Activated CD8-positive, alpha-beta T cell treated with anti-CD3 and anti-CD28 coated beads, Interleukin-2, amount 10 ng/mL, durations not matched to agents 7 days and 5 days (primary cell): ENCODE measurements around the gene MORF4L1. TPM values are rescaled to one million over a fixed set of nuclear protein-coding genes. Genes with fewer than 3 reads are reported as not detected.
"Not testable (repeated sequence)": the region's sequence is repeated elsewhere in the genome, so short reads cannot be mapped to it uniquely, and the experiment has no call there.

Experiments used
- ATAC-seq: fragments of 150-1000 bp; cut with Tn5 transposase; one replicate; pipeline ENCODE4 v1.10.0; 2021; ENCODE audit warnings: moderate library complexity
- CTCF ChIA-PET: fragments of 350-600 bp; sonication (Branson Sonifier 250); formaldehyde crosslinking; loops from one replicate; lab custom pipeline; 2021; ENCODE audit warnings: antibody characterized with exemption; lab: Charles Lee
- POLR2A ChIA-PET: fragments of 350-600 bp; sonication (Branson Sonifier 250); formaldehyde crosslinking; loops from one replicate; lab custom pipeline; 2021; ENCODE audit warnings: antibody characterized with exemption; lab: Charles Lee
- DNase-seq: peaks from one replicate; pipeline ENCODE4 v3.0.0-alpha.2; 2020
- H3K27ac Mint-ChIP-seq: one replicate; pipeline ENCODE4 v1.8.0; 2021; ENCODE audit warnings: mild to moderate bottlenecking, mixed read lengths
- H3K27me3 Mint-ChIP-seq: one replicate; pipeline ENCODE4 v1.8.0; 2021; ENCODE audit warnings: low read depth, mixed read lengths
- H3K36me3 Mint-ChIP-seq: one replicate; pipeline ENCODE4 v1.8.0; 2021; ENCODE audit warnings: low read depth, mixed read lengths
- H3K4me1 Mint-ChIP-seq: one replicate; pipeline ENCODE4 v1.8.0; 2021; ENCODE audit warnings: low read depth, mixed read lengths
- H3K4me3 Mint-ChIP-seq: one replicate; pipeline ENCODE4 v1.8.0; 2021; ENCODE audit warnings: mild to moderate bottlenecking, mixed read lengths
- H3K9me3 Mint-ChIP-seq: one replicate; pipeline ENCODE4 v1.8.0; 2022; ENCODE audit warnings: mixed read lengths; ENCODE audit not compliant: insufficient read depth
- total RNA-seq, 2 experiments: library from RNA; stranded (reverse); gene quantifications; one replicate each; pipeline ENCODE4 v1.2.3, GENCODE V29; 2021

Gene MORF4L1
- total RNA-seq, 2 experiments from 2014 or later, result 243 to 244 TPM

GRCh38 chr15:78866031-78866430 lies 6.7 kb upstream of the MORF4L1 start:
- DNase-seq, H3K27me3 Mint-ChIP-seq, H3K27ac Mint-ChIP-seq, H3K36me3 Mint-ChIP-seq, ATAC-seq, CTCF ChIA-PET, H3K9me3 Mint-ChIP-seq, POLR2A ChIA-PET, H3K4me3 Mint-ChIP-seq, H3K4me1 Mint-ChIP-seq: not testable (repeated sequence)

DNA sequence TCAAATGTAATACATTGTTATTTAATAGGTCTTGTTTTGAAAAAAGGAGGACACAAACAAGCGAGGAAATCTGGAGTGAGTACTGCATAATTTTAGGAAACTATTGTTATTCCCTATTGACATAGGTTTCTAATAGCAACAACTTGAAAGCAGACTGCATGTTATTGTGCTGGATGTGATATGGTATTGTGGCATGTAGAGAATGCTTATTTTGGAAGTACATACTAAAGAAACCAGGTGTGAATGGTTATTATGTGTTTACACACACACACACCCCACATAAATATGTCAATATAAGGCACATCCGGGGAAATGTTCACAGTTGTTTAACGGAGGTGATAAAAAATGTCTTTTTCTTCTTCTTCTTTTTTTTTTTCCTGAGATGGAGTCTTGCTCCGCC lies 5.9 kb upstream of the MORF4L1 start:
- ChIA-PET CTCF (no interaction called here), POLR2A (no interaction called here)
- no peaks in the 10 kb centered on the region for H3K27me3 Mint-ChIP-seq
- H3K4me3 Mint-ChIP-seq, result no peak overlapping the region
- H3K36me3 Mint-ChIP-seq, result no peaks in the 10 kb centered on the region
- peaks cover 4% of the 10 kb centered on the region for H3K4me1 Mint-ChIP-seq
- ATAC-seq, result no peak
- no peaks in the 10 kb centered on the region for H3K9me3 Mint-ChIP-seq
- DNase-seq, result no peak
- H3K27ac Mint-ChIP-seq, result no peak overlapping the region

DNA sequence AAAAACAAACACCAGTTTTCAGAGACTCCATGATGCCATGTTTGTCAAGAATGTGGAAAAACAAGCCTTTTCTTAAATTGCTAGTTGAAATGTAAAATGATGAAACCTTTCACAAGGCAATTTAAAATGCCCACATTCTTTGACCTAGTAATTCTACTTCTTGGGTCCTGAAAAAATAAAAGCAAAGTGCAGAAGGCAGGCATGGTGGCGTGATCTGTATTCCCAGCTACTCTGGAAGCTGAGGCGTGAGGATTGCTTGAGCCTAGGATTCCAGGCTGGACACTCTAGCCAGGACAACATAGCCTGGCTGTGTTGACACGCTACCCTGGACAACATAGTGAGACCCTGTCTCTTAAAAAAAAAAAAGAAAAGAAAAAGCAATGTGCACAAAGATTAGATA lies 4.3 kb upstream of the MORF4L1 start:
- peaks cover 3% of the 10 kb centered on the region for H3K36me3 Mint-ChIP-seq
- H3K9me3 Mint-ChIP-seq, result no peaks in the 10 kb centered on the region
- no peak for DNase-seq
- no peak overlapping the region for H3K27ac Mint-ChIP-seq
- POLR2A ChIA-PET, result interaction anchor here (0.6 kb wide), 1 partner anchor 44 kb away, joined by 3 read pairs; no protein-coding TSS in a partner anchor
- CTCF ChIA-PET, result interaction anchor here (1.0 kb wide), 1 partner anchor 8 kb away, joined by 4 read pairs; no protein-coding TSS in a partner anchor
- H3K4me1 Mint-ChIP-seq, result peaks cover 7% of the 10 kb centered on the region
- H3K4me3 Mint-ChIP-seq, result no peak overlapping the region
- ATAC-seq, result no peak
- no peaks in the 10 kb centered on the region for H3K27me3 Mint-ChIP-seq

DNA sequence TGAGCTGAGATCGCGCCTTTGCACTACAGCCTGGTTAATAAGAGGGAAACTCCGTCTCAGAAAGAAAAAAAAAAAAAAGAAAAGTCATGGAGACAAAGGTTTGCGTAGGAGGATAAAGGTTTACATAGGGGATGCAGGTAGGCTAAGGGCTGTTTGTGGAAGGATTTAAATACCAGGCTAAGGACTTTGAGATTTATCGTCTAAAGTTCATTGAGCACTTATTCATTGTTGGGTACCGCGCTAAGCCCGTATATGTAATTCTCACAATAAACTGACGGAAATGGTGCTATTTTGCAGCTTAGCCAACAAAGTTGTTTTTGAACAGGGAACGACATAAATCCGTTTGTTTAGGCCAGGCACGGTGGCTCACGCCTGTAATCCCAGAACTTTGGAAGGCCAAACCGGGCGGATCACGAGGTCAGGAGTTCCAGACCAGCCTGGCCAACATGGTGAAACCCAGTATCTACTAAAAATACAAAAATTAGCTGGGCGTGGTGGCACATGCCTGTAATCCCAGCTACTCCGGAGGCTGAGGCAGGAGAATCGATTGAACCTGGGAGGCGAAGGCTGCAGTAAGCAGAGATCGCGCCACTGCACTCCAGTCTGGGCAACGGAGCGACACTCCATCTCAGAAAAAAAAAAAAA lies 1.1 kb upstream of the MORF4L1 start:
- not testable (repeated sequence) for H3K27me3 Mint-ChIP-seq, H3K9me3 Mint-ChIP-seq, DNase-seq, ATAC-seq
- ChIA-PET CTCF (interaction anchor here (0.8 to 1.4 kb wide), 3 partner anchors 9 to 60 kb away, joined by 3 to 4 read pairs (median 4); partner anchors contain the start of gene ADAMTS7), POLR2A (interaction anchor here (0.6 kb wide), 2 partner anchors 79 to 687 kb away, joined by 3 read pairs; no protein-coding TSS in a partner anchor)
- H3K4me1 Mint-ChIP-seq, result peaks cover 26% of the 10 kb centered on the region
- peaks cover 24% of the 10 kb centered on the region for H3K36me3 Mint-ChIP-seq
- peak overlapping the region; percentile 96 for H3K4me3 Mint-ChIP-seq
- peak overlapping the region; percentile 83 for H3K27ac Mint-ChIP-seq

GRCh38 chr15:78872972-78873792 lies 492 bp downstream of the MORF4L1 start:
- ChIA-PET CTCF (interaction anchor here (0.8 to 2.0 kb wide), 7 partner anchors 10 to 34 kb away, joined by 3 to 10 read pairs (median 5); no protein-coding TSS in a partner anchor), POLR2A (interaction anchor here (0.7 to 1.4 kb wide), 8 partner anchors 9 to 435 kb away, joined by 3 to 8 read pairs (median 4); partner anchors contain the start of genes IREB2 and PSMA4)
- H3K36me3 Mint-ChIP-seq, result peaks cover 25% of the 10 kb centered on the region
- ATAC-seq, result peak; percentile 79
- H3K27ac Mint-ChIP-seq, result peak overlapping the region; percentile 100
- peaks cover 38% of the 10 kb centered on the region for H3K4me1 Mint-ChIP-seq
- H3K9me3 Mint-ChIP-seq, result no peaks in the 10 kb centered on the region
- H3K4me3 Mint-ChIP-seq, result peak overlapping the region; percentile 96
- peak; percentile 92 for DNase-seq
- no peaks in the 10 kb centered on the region for H3K27me3 Mint-ChIP-seq

- H3K27me3 Mint-ChIP-seq, result no peaks in the 10 kb centered on the region
- H3K27ac Mint-ChIP-seq, result peak overlapping the region; percentile 100
- peak overlapping the region; percentile 96 for H3K4me3 Mint-ChIP-seq
- DNase-seq (peak; percentile 68), ATAC-seq (no peak)
- ChIA-PET CTCF (interaction anchor here (0.8 to 2.0 kb wide), 7 partner anchors 9 to 33 kb away, joined by 3 to 10 read pairs (median 5); no protein-coding TSS in a partner anchor), POLR2A (interaction anchor here (0.6 to 1.4 kb wide), 7 partner anchors 9 to 334 kb away, joined by 3 to 8 read pairs (median 4); partner anchors contain the start of gene PSMA4)
- H3K4me1 Mint-ChIP-seq, result peaks cover 46% of the 10 kb centered on the region
- no peaks in the 10 kb centered on the region for H3K9me3 Mint-ChIP-seq
- H3K36me3 Mint-ChIP-seq, result peaks cover 31% of the 10 kb centered on the region
These were observed 1.4 kb downstream of the MORF4L1 start for GRCh38 chr15:78873793-78874765.

- H3K4me3 Mint-ChIP-seq, result peak overlapping the region; percentile 96
- no peaks in the 10 kb centered on the region for H3K9me3 Mint-ChIP-seq
- peaks cover 56% of the 10 kb centered on the region for H3K4me1 Mint-ChIP-seq
- no peaks in the 10 kb centered on the region for H3K27me3 Mint-ChIP-seq
- H3K36me3 Mint-ChIP-seq, result peaks cover 38% of the 10 kb centered on the region
- peak overlapping the region; percentile 100 for H3K27ac Mint-ChIP-seq
- ATAC-seq (no peak), DNase-seq (no peak)
- CTCF ChIA-PET, result no interaction called here
- POLR2A ChIA-PET, result no interaction called here
These were observed 2.6 kb downstream of the MORF4L1 start for GRCh38 chr15:78875107-78875914.

DNA sequence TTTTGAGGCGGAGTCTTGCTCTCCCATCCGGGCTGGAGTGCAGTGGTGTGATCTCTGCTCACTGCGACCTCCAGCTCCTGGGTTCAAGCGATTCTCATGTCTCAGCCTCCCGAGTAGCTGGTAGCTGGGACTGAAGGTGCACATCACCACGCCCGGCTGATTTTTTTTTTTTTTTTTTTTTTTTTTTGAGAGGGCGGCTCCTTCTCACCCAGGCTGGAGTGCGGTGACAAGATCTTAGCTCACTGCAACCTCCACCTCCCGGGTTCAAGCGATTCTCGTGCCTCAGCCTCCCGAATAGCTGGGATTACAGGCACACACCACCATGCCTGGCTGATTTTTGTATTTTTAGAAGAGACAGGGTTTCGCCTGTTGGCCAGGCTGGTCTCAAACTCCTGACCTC lies 4.3 kb downstream of the MORF4L1 start:
- POLR2A ChIA-PET, H3K27ac Mint-ChIP-seq, H3K27me3 Mint-ChIP-seq, H3K9me3 Mint-ChIP-seq, H3K4me3 Mint-ChIP-seq, ATAC-seq, DNase-seq: not testable (repeated sequence)
- H3K4me1 Mint-ChIP-seq, result peaks cover 63% of the 10 kb centered on the region
- CTCF ChIA-PET, result interaction anchor here (0.9 kb wide), 1 partner anchor 32 kb away, joined by 4 read pairs; no protein-coding TSS in a partner anchor
- peaks cover 51% of the 10 kb centered on the region for H3K36me3 Mint-ChIP-seq

DNA sequence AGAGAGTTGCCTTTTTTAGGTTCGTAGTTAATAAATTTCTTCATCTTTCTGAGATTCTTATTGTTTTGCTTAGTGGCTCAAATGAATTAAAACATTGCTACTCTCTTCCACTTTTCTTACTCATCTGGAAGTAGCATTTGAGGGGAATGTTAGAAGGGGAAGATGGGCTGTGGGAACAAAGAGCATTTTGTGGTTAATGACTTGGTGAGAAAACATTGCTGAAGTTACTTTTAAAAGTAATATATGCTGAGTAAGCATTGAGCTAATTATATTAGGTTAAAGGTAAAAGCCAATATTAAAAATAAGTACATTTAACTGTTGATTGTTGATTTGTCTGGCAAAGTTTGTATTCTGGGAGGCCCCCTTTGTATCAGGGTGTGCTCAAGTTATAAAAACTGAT lies 5.7 kb downstream of the MORF4L1 start:
- ChIA-PET POLR2A (no interaction called here), CTCF (interaction anchor here (1.0 kb wide), 1 partner anchor 28 kb away, joined by 4 read pairs; no protein-coding TSS in a partner anchor)
- DNase-seq, result no peak
- H3K27me3 Mint-ChIP-seq, result no peaks in the 10 kb centered on the region
- H3K9me3 Mint-ChIP-seq, result no peaks in the 10 kb centered on the region
- peak overlapping the region; percentile 15 for H3K27ac Mint-ChIP-seq
- H3K4me1 Mint-ChIP-seq, result peaks cover 60% of the 10 kb centered on the region
- ATAC-seq, result no peak
- H3K36me3 Mint-ChIP-seq, result peaks cover 59% of the 10 kb centered on the region
- no peak overlapping the region for H3K4me3 Mint-ChIP-seq

GRCh38 chr15:78879517-78880241 lies 7.0 kb downstream of the MORF4L1 start:
- Mint-ChIP-seq H3K4me1 (peaks cover 60% of the 10 kb centered on the region), H3K9me3 (no peaks in the 10 kb centered on the region), H3K27ac (peak overlapping the region; percentile 28), H3K27me3 (no peaks in the 10 kb centered on the region), H3K36me3 (peaks cover 57% of the 10 kb centered on the region), H3K4me3 (no peak overlapping the region)
- CTCF ChIA-PET, result interaction anchor here (1.1 to 3.4 kb wide), 4 partner anchors 12 to 71 kb away, joined by 3 to 17 read pairs (median 8); no protein-coding TSS in a partner anchor
- DNase-seq, result no peak
- POLR2A ChIA-PET, result no interaction called here
- no peak for ATAC-seq
